LNCAP (cell line): Measurements from ENCODE around the gene LRRC53.

Experiments used
- CTCF ChIP-seq: fragments of 450-650 bp; IDR thresholded peaks from 2 replicates; pipeline ENCODE4 v1.5.1; 2017; ENCODE audit warnings: mild to moderate bottlenecking

LRRC53 gene

DNA sequence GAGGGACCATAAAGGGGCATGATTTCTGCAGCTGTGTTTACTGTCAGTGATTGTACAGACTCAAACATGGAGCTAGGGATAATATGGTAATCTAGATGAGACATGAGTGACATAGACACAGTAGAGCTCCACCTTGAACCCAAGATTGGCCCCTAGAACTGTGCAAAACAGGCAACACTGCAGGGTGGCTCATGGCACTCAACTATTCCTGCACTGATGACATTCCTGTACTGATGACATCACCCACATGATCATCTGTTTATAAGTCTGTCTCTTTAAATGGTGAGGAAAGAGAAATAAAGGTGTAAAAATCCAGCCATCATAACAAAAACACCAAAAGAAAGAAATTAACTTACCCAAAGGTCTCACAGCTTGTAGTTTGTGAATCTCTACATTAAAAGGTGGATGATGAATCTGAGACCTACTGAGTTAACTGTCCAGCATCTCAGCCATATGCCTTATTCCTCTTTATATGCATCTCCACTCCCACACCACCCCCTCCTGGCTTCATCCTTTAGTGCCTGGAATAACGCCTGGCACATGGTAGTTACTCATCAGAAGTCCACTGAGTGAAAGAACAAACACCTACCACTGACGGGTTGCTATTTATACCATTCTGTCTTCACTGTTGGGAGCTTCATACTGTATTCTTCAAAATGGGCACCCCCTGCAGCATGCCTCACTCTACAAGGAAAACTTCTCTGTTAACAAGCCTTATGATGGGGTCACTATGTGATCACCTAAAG, at the start of gene LRRC53:
TSS of gene LRRC53 (minus strand) at position 442 of the 746 bp plus-strand sequence. CDS start 29,262 bp downstream, outside the sequence.
- TF ChIP-seq CTCF: no peak

DNA sequence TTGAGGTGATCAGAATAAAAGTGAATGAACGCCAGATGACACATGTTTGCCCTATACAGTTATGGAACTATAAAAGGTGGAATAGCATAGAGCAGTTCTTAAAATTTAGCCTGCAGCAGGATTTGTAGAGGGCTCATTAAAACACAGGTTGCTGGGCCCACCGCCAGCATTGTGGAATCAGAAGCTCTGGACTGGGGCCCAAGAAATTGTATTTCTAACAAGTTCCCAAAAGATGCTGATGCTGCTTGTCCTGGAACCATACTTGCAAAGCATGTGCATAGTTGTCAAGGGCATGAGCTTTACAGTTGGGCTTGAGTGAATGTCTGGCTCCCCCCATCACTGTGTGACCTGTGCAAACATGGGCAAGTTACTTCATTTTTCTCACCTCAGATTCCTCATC, 37.5 kb upstream of the LRRC53 start:
- TF ChIP-seq CTCF: no peak

DNA sequence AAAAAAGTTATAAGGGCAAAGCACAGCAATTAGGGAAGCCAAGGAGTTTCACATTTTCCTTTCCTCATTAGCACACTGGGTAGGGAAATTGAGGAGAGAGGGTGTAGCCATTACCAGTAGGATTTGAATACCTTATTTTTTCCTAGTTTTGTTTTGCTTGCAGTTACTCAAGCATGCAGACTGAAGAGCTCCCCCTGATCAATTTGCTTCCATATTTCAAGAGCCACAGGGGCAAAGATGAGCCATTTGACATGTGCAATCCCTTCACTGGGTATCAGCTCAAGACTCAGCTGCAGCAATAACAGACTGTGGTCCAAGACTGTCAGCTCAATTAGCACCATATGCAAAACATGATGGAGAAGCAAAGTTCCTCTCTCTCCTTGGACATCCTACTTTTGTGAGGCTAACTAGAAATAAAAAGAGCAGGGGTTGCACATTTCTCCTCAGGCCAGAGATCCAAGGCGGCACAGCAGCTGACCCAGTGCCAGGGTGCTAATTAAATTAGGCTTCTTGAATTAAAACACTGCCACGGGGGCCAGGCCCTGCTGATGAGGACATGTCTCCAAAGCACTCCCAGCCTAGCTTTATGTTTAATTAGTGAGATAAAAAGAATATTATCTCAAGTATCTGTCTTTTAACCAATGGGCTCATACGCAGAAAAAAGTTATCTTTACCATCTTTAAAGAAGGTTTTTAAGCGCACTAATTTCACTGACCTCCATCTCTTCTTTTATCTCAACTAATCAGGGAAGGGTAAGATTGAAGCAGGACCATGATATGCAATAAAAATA, 36.7 kb upstream of the LRRC53 start:
- TF ChIP-seq CTCF: no peak

GRCh38 chr1:74545821-74546220, 33.4 kb upstream of the LRRC53 start:
- TF ChIP-seq CTCF: no peak

- no peak for TF ChIP-seq CTCF
Observed at GRCh38 chr1:74534241-74534640, 21.8 kb upstream of the LRRC53 start.

- TF ChIP-seq CTCF: no peak
Observed at GRCh38 chr1:74531796-74532195, 19.4 kb upstream of the LRRC53 start.

GRCh38 chr1:74530892-74531291, 18.5 kb upstream of the LRRC53 start:
- TF ChIP-seq CTCF: no peak
